Upper lobe of left lung (tissue), 6 donors: ENCODE results near the gene ADAMTS4. TPM values are rescaled to one million over a fixed set of nuclear protein-coding genes. Genes with fewer than 3 reads are reported as not detected.
A peak's percentile ranks its signal among the peaks of the same experiment; 100 is the strongest.

Experiments
- ATAC-seq, 2 donors: fragments of 200-7000 bp; cut with Tn5 transposase; one replicate each; pipeline ENCODE4 v1.9.1; 2022; ENCODE audit warnings: mild to moderate bottlenecking in 2 of 2, moderate library complexity in 2 of 2; ENCODE audit not compliant: low FRiP score in 2 of 2
- DNase-seq, 2 donors: peaks; one replicate each; pipeline ENCODE4 v3.0.0-alpha.2; 2019 to 2020
- H3K27ac ChIP-seq, 4 donors: fragments of 200-600 bp; sonication (generic); one replicate each; pipeline ENCODE4 v1.5.1; 2016 to 2019
- H3K27me3 ChIP-seq, 4 donors: fragments of 200-600 bp; sonication (generic); one replicate each; pipeline ENCODE4 v1.5.1; 2017 to 2019
- H3K36me3 ChIP-seq, 4 donors: fragments of 200-600 bp; sonication (generic); one replicate each; pipeline ENCODE4 v1.5.1; 2016 to 2019
- H3K4me1 ChIP-seq, 4 donors: fragments of 200-600 bp; sonication (generic); one replicate each; pipeline ENCODE4 v1.5.1; 2018 to 2019
- H3K4me3 ChIP-seq, 4 donors: fragments of 200-600 bp; sonication (generic); one replicate each; pipeline ENCODE4 v1.5.1; 2017 to 2019; ENCODE audit warnings: mild to moderate bottlenecking in 2 of 4, moderate library complexity in 1 of 4
- H3K9me3 ChIP-seq, 4 donors: fragments of 200-600 bp; sonication (generic); one replicate each; pipeline ENCODE4 v1.5.1; 2018 to 2019
- EP300 ChIP-seq, 4 donors: sonication (generic); formaldehyde crosslinking; IDR thresholded peaks; one replicate each; pipeline ENCODE4 v1.5.1; 2017; ENCODE audit warnings: antibody characterized with exemption in 4 of 4, control low read depth in 2 of 4
- POLR2A ChIP-seq, 4 donors: fragments of 450-650 bp; IDR thresholded peaks; one replicate each; pipeline ENCODE4 v1.5.1; 2016 to 2017; ENCODE audit warnings: antibody characterized with exemption in 4 of 4, mild to moderate bottlenecking in 2 of 4
- POLR2AphosphoS5 ChIP-seq, 2 donors: sonication (generic); formaldehyde crosslinking; IDR thresholded peaks; one replicate each; pipeline ENCODE4 v1.5.1; 2017; ENCODE audit warnings: antibody characterized with exemption in 2 of 2
- WGBS, 2 donors: methylation state at CpG; one replicate each; pipeline ENCODE4 v1.1.5; 2017 to 2018; 5-methylcytosine and 5-hydroxymethylcytosine counted together
- total RNA-seq, 6 donors: library from RNA; depleted of rRNA in 4 of 6; stranded (reverse); fragments of >200 nt in 4 of 6; gene quantifications; one replicate each; pipeline versions ENCODE4 v1.1.0 to v1.2.1, GENCODE V29; 2016 to 2021
- TF ChIP-seq, protein P1 (sequence below), 6 experiments: fragments of 450-650 bp in 4 of 6; fragments of 200-600 bp in 2 of 6; sonication (generic) in 2 of 6; IDR thresholded peaks; one replicate each; pipeline ENCODE4 v1.5.1; 2016 to 2019; ENCODE audit warnings: antibody characterized with exemption in 6 of 6
- donor health status: DM: no; HTN: no; CAD: no; lungs with moderate emphysema.
- donor health status: DM: no; HTN: yes; CAD: no; lungs with severe emphysema.

Gene ADAMTS4
- total RNA-seq, 6 donors from 2014 or later = 0.91 to 18.6 (median 3.0) TPM

DNA sequence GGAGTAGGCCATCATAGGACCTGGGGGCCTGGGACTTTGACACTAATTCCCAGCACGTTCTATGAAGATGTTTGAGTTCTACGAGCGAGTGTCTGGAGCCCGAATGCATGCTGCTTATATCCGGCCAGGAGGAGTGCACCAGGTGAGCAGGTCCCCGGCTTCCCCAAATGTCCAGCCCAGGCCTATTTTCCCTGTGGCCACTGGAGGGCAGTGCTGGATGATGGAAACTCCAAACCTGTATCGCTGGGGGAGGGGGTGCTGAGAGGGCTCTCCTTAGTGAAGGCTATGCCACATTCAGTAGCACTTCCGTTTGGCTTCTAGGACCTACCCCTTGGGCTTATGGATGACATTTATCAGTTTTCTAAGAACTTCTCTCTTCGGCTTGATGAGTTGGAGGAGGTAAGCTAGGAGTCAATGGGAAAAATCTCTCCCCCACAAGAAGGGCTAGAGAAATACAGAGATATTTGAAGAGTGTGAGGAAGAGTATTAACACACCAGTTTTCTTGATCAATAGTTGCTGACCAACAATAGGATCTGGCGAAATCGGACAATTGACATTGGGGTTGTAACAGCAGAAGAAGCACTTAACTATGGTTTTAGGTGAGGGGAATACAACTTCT, 11.0 kb upstream of the ADAMTS4 start:
- no peak for TF ChIP-seq EP300 (IDR thresholded peaks at IDR 0.05)
- TF ChIP-seq, protein P1, sequence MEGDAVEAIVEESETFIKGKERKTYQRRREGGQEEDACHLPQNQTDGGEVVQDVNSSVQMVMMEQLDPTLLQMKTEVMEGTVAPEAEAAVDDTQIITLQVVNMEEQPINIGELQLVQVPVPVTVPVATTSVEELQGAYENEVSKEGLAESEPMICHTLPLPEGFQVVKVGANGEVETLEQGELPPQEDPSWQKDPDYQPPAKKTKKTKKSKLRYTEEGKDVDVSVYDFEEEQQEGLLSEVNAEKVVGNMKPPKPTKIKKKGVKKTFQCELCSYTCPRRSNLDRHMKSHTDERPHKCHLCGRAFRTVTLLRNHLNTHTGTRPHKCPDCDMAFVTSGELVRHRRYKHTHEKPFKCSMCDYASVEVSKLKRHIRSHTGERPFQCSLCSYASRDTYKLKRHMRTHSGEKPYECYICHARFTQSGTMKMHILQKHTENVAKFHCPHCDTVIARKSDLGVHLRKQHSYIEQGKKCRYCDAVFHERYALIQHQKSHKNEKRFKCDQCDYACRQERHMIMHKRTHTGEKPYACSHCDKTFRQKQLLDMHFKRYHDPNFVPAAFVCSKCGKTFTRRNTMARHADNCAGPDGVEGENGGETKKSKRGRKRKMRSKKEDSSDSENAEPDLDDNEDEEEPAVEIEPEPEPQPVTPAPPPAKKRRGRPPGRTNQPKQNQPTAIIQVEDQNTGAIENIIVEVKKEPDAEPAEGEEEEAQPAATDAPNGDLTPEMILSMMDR (IDR thresholded peaks at IDR 0.05) = peak; percentile 82 to 96 (median 90)
- no peak for TF ChIP-seq POLR2A (IDR thresholded peaks at IDR 0.05)
- peak in 1 of 2 donors; percentile 45 for TF ChIP-seq POLR2AphosphoS5 (IDR thresholded peaks at IDR 0.05)
- Histone ChIP-seq H3K4me3 (no peak overlapping the region), H3K9me3 (no peaks in the 10 kb centered on the region), H3K36me3 (peaks cover 49 to 90% (median 81%) of the 10 kb centered on the region in 4 donors), H3K27ac (peak overlapping the region in 2 of 4 donors; percentile 76 to 83), H3K4me1 (peaks cover 25 to 39% (median 29%) of the 10 kb centered on the region in 4 donors), H3K27me3 (no peaks in the 10 kb centered on the region)
- 38% methylated on average over 11 of the region's 11 CpGs for WGBS, 2 donors
- DNase-seq = peak in 1 of 2 donors; percentile 87
- ATAC-seq = peak; percentile 89

DNA sequence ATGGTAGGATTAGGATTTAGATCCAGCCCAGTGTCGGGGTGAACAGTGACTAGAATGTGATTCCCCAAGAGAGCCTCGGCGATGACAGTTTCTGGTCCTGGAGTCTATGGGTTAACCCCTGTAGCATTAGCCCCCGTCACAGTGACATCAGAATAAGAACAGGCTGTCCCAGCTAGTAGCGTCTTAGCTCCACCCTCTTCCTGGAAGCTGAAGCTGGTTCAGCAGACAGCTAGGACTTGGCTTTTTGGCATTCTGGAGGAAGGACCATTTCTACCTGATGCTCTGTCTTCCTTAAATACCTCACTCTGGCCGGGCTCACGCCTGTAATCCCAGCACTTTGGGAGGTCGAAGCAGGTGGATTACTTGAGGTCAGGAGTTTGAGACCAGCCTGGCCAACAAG, 8.3 kb upstream of the ADAMTS4 start:
- Histone ChIP-seq H3K9me3 (no peaks in the 10 kb centered on the region), H3K4me3 (no peak overlapping the region), H3K27ac (peak overlapping the region; percentile 64 to 97 (median 84)), H3K36me3 (peaks cover 32 to 79% (median 58%) of the 10 kb centered on the region in 4 donors), H3K4me1 (peaks cover 38 to 54% (median 47%) of the 10 kb centered on the region in 4 donors), H3K27me3 (no peaks in the 10 kb centered on the region)
- WGBS, 2 donors = 81 to 83% methylated on average over 7 to 8 of the region's 8 CpGs
- TF ChIP-seq POLR2AphosphoS5 (IDR thresholded peaks at IDR 0.05) (peak; percentile 85 to 94), EP300 (IDR thresholded peaks at IDR 0.05) (peak; percentile 92 to 99 (median 97)), POLR2A (IDR thresholded peaks at IDR 0.05) (peak in 2 of 4 donors; percentile 55 to 57)
- TF ChIP-seq, protein P1 (IDR thresholded peaks at IDR 0.05) = no peak
- DNase-seq (peak in 1 of 2 donors; percentile 56), ATAC-seq (peak; percentile 47 to 72)

DNA sequence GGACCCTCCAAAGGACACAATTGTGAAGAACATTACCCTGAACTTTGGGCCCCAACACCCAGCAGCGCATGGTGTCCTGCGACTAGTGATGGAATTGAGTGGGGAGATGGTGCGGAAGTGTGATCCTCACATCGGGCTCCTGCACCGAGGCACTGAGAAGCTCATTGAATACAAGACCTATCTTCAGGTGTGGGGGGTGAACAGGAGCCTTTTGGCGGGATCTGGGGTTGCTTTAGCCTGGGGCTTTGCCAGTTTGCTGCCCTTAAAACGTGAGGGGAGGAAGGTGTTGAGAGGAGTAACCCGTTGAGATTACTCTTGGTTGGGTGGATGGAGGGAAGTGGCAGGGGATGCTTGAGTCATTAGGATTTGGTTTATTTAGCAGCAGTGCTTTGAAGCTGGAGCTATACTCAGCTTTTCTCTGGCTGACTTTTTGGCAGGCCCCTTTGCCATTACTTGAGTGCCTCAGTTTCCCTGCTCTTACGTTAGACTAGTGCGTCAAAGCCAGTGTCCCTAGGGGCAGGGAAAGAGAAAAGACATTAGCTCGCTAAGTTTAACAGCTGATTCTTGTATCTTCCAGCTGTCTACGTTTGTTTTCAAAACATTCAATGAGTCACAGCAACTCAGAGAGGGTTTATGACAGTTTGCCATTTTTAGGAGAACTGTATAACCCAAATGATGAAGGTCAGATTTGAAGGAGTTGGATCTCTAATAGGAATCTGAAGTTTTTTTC, 7.7 kb upstream of the ADAMTS4 start:
- Histone ChIP-seq H3K27ac (peak overlapping the region; percentile 64 to 97 (median 84)), H3K27me3 (no peaks in the 10 kb centered on the region), H3K4me3 (no peak overlapping the region), H3K4me1 (peaks cover 41 to 57% (median 51%) of the 10 kb centered on the region in 4 donors), H3K36me3 (peaks cover 26 to 73% (median 52%) of the 10 kb centered on the region in 4 donors), H3K9me3 (no peaks in the 10 kb centered on the region)
- ATAC-seq (no peak), DNase-seq (no peak)
- no peak for TF ChIP-seq POLR2A (IDR thresholded peaks at IDR 0.05)
- 78 to 83% methylated on average over 12 of the region's 12 CpGs for WGBS, 2 donors

DNA sequence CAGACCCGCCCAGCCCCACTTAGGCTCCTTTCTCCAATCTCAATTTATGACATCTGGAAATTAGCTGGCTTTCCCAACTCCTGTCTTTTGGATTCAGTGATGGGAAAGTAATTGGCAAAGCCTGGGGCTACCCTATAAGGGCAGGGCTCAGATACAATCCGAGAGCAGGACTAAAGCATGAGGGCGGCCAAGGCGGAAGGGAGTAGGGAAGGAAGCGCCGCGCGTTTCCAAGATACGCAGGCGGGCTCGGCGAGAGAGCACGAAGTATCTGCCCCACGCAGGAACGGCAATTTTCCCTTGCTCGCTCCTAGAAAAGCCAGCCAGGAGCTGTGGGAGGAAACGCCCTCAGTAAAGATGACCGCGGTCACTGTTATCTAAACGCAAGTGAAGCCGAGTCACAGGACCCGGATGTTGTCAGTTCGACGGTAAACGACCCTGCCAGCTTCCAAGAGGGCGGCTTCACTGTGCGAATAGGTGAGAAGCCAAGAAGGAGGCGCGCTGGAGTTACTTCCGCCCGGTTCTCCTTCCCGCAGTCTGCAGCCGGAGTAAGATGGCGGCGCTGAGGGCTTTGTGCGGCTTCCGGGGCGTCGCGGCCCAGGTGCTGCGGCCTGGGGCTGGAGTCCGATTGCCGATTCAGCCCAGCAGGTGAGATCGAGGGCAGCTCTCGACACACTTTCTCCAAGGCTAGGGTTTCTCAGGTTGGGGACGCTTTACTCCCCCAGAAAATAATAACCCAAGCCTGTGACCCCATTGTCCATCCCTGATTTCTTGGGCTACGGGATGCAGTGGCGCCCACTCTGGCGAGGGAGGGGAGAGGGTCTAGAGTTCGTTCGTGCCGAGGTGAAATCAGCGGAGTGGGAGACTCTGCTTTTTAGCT, 3.2 kb upstream of the ADAMTS4 start, which contains the start of gene NDUFS2:
TSS of gene NDUFS2 (plus strand) at position 532 of the 877 bp plus-strand sequence. CDS start at position 551, 19 bp downstream.
- DNase-seq = peak; percentile 92 to 99

More for the DNA sequence above, 3.2 kb upstream of the ADAMTS4 start, which contains the start of gene NDUFS2:
- Histone ChIP-seq H3K4me3 (peak within 1 kb of the TSS; percentile 27 to 81 (median 72)), H3K4me1 (peaks cover 55 to 83% (median 73%) of the 10 kb centered on the region in 4 donors), H3K27me3 (no peaks in the 10 kb centered on the region), H3K9me3 (no peaks in the 10 kb centered on the region), H3K27ac (peak within 1 kb of the TSS; percentile 95 to 97 (median 96)), H3K36me3 (peaks cover 6 to 33% (median 9%) of the 10 kb centered on the region in 4 donors)
- 1 to 7% methylated on average over 28 to 53 of the region's 53 CpGs for whole genome bisulfite sequencing, 2 donors
- ATAC-seq = peak; percentile 92 to 96
- no peak for TF ChIP-seq EP300 (IDR thresholded peaks at IDR 0.05)
- TF ChIP-seq, protein P1 (IDR thresholded peaks at IDR 0.05) = peak in 2 of 6 experiments; percentile 7 to 25
- peak; percentile 84 to 94 for TF ChIP-seq POLR2AphosphoS5 (IDR thresholded peaks at IDR 0.05)
- peak; percentile 68 to 87 (median 72) for TF ChIP-seq POLR2A (IDR thresholded peaks at IDR 0.05)
